ENCODE measurements around the gene ARHGEF26.

DNA sequence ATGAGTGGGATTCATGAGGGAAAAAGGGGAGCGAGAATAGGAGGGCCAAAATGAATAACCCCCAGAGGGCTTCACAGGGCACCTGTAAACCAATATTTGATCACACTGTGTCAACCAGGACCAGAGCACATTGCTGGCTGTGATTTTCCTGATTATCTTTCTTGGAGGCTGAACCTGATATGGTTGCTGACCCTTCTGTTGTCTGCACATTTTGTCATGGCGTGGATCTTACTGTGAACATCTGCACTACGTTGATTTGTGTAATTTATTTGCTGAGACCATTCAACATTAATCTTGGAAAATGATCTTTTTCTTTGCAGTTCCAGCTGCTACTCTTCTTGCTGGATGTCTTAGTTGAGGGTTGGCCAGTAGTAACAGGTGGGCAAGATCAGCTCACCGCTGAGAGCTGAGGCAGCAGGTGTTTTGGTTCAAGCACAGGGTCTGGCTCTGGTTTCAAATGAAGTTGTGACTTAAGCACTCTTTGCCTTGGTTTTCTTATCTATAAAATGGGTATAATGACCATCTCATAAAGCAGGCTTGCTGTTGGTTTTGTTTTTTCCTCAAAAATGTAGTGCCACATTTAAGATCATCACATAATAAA lies 61.2 kb downstream of the ARHGEF26 start:
- no peak for TF ChIP-seq POLR2A (IDR thresholded peaks at IDR 0.05)
- TF ChIP-seq, protein P1, sequence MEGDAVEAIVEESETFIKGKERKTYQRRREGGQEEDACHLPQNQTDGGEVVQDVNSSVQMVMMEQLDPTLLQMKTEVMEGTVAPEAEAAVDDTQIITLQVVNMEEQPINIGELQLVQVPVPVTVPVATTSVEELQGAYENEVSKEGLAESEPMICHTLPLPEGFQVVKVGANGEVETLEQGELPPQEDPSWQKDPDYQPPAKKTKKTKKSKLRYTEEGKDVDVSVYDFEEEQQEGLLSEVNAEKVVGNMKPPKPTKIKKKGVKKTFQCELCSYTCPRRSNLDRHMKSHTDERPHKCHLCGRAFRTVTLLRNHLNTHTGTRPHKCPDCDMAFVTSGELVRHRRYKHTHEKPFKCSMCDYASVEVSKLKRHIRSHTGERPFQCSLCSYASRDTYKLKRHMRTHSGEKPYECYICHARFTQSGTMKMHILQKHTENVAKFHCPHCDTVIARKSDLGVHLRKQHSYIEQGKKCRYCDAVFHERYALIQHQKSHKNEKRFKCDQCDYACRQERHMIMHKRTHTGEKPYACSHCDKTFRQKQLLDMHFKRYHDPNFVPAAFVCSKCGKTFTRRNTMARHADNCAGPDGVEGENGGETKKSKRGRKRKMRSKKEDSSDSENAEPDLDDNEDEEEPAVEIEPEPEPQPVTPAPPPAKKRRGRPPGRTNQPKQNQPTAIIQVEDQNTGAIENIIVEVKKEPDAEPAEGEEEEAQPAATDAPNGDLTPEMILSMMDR (IDR thresholded peaks at IDR 0.05), result no peak

Measured in body of pancreas (tissue), 4 donors.